ENCODE data around the gene PIAS1.

GRCh38 chr15:68187559-68187958 lies 133.4 kb downstream of the PIAS1 start:
- TF ChIP-seq REST (IDR thresholded peaks at IDR 0.05; ENCODE audit: insufficient replicate concordance, low read depth) (no peak), GABPA (IDR thresholded peaks at IDR 0.05; ENCODE audit: low read depth) (no peak), POLR2AphosphoS5 (IDR thresholded peaks at IDR 0.05; ENCODE audit: low read depth) (no peak)
- TF ChIP-seq, protein P1, sequence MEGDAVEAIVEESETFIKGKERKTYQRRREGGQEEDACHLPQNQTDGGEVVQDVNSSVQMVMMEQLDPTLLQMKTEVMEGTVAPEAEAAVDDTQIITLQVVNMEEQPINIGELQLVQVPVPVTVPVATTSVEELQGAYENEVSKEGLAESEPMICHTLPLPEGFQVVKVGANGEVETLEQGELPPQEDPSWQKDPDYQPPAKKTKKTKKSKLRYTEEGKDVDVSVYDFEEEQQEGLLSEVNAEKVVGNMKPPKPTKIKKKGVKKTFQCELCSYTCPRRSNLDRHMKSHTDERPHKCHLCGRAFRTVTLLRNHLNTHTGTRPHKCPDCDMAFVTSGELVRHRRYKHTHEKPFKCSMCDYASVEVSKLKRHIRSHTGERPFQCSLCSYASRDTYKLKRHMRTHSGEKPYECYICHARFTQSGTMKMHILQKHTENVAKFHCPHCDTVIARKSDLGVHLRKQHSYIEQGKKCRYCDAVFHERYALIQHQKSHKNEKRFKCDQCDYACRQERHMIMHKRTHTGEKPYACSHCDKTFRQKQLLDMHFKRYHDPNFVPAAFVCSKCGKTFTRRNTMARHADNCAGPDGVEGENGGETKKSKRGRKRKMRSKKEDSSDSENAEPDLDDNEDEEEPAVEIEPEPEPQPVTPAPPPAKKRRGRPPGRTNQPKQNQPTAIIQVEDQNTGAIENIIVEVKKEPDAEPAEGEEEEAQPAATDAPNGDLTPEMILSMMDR (IDR thresholded peaks at IDR 0.05; ENCODE audit: insufficient read depth, low read length), result no peak
